ENCODE results near the gene PUM1.

Gene PUM1

GRCh38 chr1:30920827-30921226 is 144.7 kb downstream of the PUM1 start:
- Mint-ChIP-seq H3K36me3 (ENCODE audit: low read depth) (no peaks in the 10 kb centered on the region), H3K9me3 (no peaks in the 10 kb centered on the region), H3K4me1 (ENCODE audit: low read depth) (peaks cover 17% of the 10 kb centered on the region), H3K27ac (no peak overlapping the region), H3K27me3 (no peaks in the 10 kb centered on the region), H3K4me3 (no peak overlapping the region)
- intact Hi-C loops (cut with micrococcal nuclease): no loop called here

- intact Hi-C loops (cut with micrococcal nuclease): loop anchor here (10.0 kb wide), 2 partner anchors 74 to 1684 kb away; partner anchors contain the start of genes MECR and PTPRU
- H3K4me3 Mint-ChIP-seq: no peak overlapping the region
- peak overlapping the region; percentile 77 for H3K27ac Mint-ChIP-seq
- no peaks in the 10 kb centered on the region for H3K9me3 Mint-ChIP-seq
- H3K36me3 Mint-ChIP-seq (ENCODE audit: low read depth): no peaks in the 10 kb centered on the region
- peaks cover 31% of the 10 kb centered on the region for H3K4me1 Mint-ChIP-seq (ENCODE audit: low read depth)
- H3K27me3 Mint-ChIP-seq: no peaks in the 10 kb centered on the region
Observed at GRCh38 chr1:30919025-30919881, 146.3 kb downstream of the PUM1 start.

GRCh38 chr1:30916296-30916695 is 149.2 kb downstream of the PUM1 start:
- H3K27me3 Mint-ChIP-seq: no peaks in the 10 kb centered on the region
- H3K9me3 Mint-ChIP-seq: no peaks in the 10 kb centered on the region
- H3K36me3 Mint-ChIP-seq (ENCODE audit: low read depth): no peaks in the 10 kb centered on the region
- peak overlapping the region; percentile 97 for H3K27ac Mint-ChIP-seq
- H3K4me1 Mint-ChIP-seq (ENCODE audit: low read depth): peaks cover 60% of the 10 kb centered on the region
- H3K4me3 Mint-ChIP-seq: no peak overlapping the region
- intact Hi-C loops (cut with micrococcal nuclease): loop anchor here (10.0 kb wide), 2 partner anchors 71 to 1681 kb away; partner anchors contain the start of genes MECR and PTPRU

GRCh38 chr1:30915491-30916230 is 149.9 kb downstream of the PUM1 start:
- peaks cover 67% of the 10 kb centered on the region for H3K4me1 Mint-ChIP-seq (ENCODE audit: low read depth)
- intact Hi-C loops (cut with micrococcal nuclease): loop anchor here (10.0 kb wide), 2 partner anchors 71 to 1681 kb away; partner anchors contain the start of genes MECR and PTPRU

GRCh38 chr1:30914931-30915330 is 150.6 kb downstream of the PUM1 start:
- intact Hi-C loops (cut with micrococcal nuclease): loop anchor here (10.0 kb wide), 2 partner anchors 70 to 1680 kb away; partner anchors contain the start of genes MECR and PTPRU
- Mint-ChIP-seq H3K27me3 (no peaks in the 10 kb centered on the region), H3K4me3 (no peak overlapping the region), H3K4me1 (ENCODE audit: low read depth) (peaks cover 74% of the 10 kb centered on the region), H3K27ac (peak overlapping the region; percentile 97), H3K9me3 (no peaks in the 10 kb centered on the region), H3K36me3 (ENCODE audit: low read depth) (no peaks in the 10 kb centered on the region)

More at GRCh38 chr1:30915491-30916230, 149.9 kb downstream of the PUM1 start:
- Mint-ChIP-seq H3K27ac (peak overlapping the region; percentile 97), H3K9me3 (no peaks in the 10 kb centered on the region), H3K36me3 (ENCODE audit: low read depth) (no peaks in the 10 kb centered on the region), H3K27me3 (no peaks in the 10 kb centered on the region), H3K4me3 (no peak overlapping the region)

- H3K27me3 Mint-ChIP-seq: no peaks in the 10 kb centered on the region
- no peaks in the 10 kb centered on the region for H3K36me3 Mint-ChIP-seq (ENCODE audit: low read depth)
- peaks cover 78% of the 10 kb centered on the region for H3K4me1 Mint-ChIP-seq (ENCODE audit: low read depth)
- no peaks in the 10 kb centered on the region for H3K9me3 Mint-ChIP-seq
- H3K27ac Mint-ChIP-seq: peak overlapping the region; percentile 97
- H3K4me3 Mint-ChIP-seq: no peak overlapping the region
- intact Hi-C loops (cut with micrococcal nuclease): loop anchor here (10.0 kb wide), 2 partner anchors 70 to 1680 kb away; partner anchors contain the start of genes MECR and PTPRU
Observed at GRCh38 chr1:30914587-30914922, 151.0 kb downstream of the PUM1 start.

- intact Hi-C loops (cut with micrococcal nuclease): loop anchor here (10.0 kb wide), 2 partner anchors 68 to 1678 kb away; partner anchors contain the start of genes MECR and PTPRU
Observed at GRCh38 chr1:30912913-30913652, 152.4 kb downstream of the PUM1 start.

GRCh38 chr1:30912224-30912623 is 153.3 kb downstream of the PUM1 start:
- Mint-ChIP-seq H3K27ac (peak overlapping the region; percentile 97), H3K9me3 (no peaks in the 10 kb centered on the region), H3K36me3 (ENCODE audit: low read depth) (peaks cover 8% of the 10 kb centered on the region), H3K4me3 (no peak overlapping the region), H3K27me3 (peaks cover 13% of the 10 kb centered on the region), H3K4me1 (ENCODE audit: low read depth) (peaks cover 76% of the 10 kb centered on the region)
- intact Hi-C loops (cut with micrococcal nuclease): loop anchor here (10.0 kb wide), 2 partner anchors 67 to 1677 kb away; partner anchors contain the start of genes MECR and PTPRU

More at GRCh38 chr1:30912913-30913652, 152.4 kb downstream of the PUM1 start:
- Mint-ChIP-seq H3K9me3 (no peaks in the 10 kb centered on the region), H3K4me3 (peak overlapping the region; percentile 33), H3K4me1 (ENCODE audit: low read depth) (peaks cover 76% of the 10 kb centered on the region), H3K27ac (peak overlapping the region; percentile 97), H3K27me3 (peaks cover 5% of the 10 kb centered on the region), H3K36me3 (ENCODE audit: low read depth) (no peaks in the 10 kb centered on the region)

GRCh38 chr1:30911059-30911954 is 154.2 kb downstream of the PUM1 start:
- intact Hi-C loops (cut with micrococcal nuclease): loop anchor here (1.0 to 10.0 kb wide), 5 partner anchors 67 to 1677 kb away; partner anchors contain the start of genes MECR and PTPRU
- peaks cover 11% of the 10 kb centered on the region for H3K36me3 Mint-ChIP-seq (ENCODE audit: low read depth)
- H3K27ac Mint-ChIP-seq: peak overlapping the region; percentile 97
- peaks cover 83% of the 10 kb centered on the region for H3K4me1 Mint-ChIP-seq (ENCODE audit: low read depth)
- H3K4me3 Mint-ChIP-seq: no peak overlapping the region
- H3K27me3 Mint-ChIP-seq: peaks cover 23% of the 10 kb centered on the region
- H3K9me3 Mint-ChIP-seq: no peaks in the 10 kb centered on the region

GRCh38 chr1:30909365-30910068 is 156.0 kb downstream of the PUM1 start:
- H3K4me3 Mint-ChIP-seq: peak overlapping the region; percentile 78
- H3K36me3 Mint-ChIP-seq (ENCODE audit: low read depth): peaks cover 11% of the 10 kb centered on the region
- H3K4me1 Mint-ChIP-seq (ENCODE audit: low read depth): peaks cover 84% of the 10 kb centered on the region
- peaks cover 38% of the 10 kb centered on the region for H3K27me3 Mint-ChIP-seq
- H3K9me3 Mint-ChIP-seq: no peaks in the 10 kb centered on the region
- H3K27ac Mint-ChIP-seq: peak overlapping the region; percentile 87
- intact Hi-C loops (cut with micrococcal nuclease): loop anchor here (2.0 to 10.0 kb wide), 3 partner anchors 65 to 1675 kb away; partner anchors contain the start of genes MECR and PTPRU

GRCh38 chr1:30908696-30909364 is 156.7 kb downstream of the PUM1 start, which contains the start of gene SDC3:
Gene SDC3, minus strand, starts transcription at chr1:30908758. Its CDS starts 172 bp downstream, at chr1:30908586.
- peaks cover 11% of the 10 kb centered on the region for H3K36me3 Mint-ChIP-seq (ENCODE audit: low read depth)
- intact Hi-C loops (cut with micrococcal nuclease): no loop called here
- H3K27me3 Mint-ChIP-seq: peaks cover 43% of the 10 kb centered on the region
- H3K4me1 Mint-ChIP-seq (ENCODE audit: low read depth): peaks cover 84% of the 10 kb centered on the region
- peak within 1 kb of the TSS; percentile 91 for H3K4me3 Mint-ChIP-seq
- peak within 1 kb of the TSS; percentile 87 for H3K27ac Mint-ChIP-seq
- no peaks in the 10 kb centered on the region for H3K9me3 Mint-ChIP-seq

Measured in dendritic cell treated with granulocyte-macrophage colony-stimulating factor and Interleukin-4, amounts not matched to agents 40 ng/mL and 50 ng/mL, for 4 days (primary cell).